ENCODE data around the gene SUMF1.

SUMF1 gene

DNA sequence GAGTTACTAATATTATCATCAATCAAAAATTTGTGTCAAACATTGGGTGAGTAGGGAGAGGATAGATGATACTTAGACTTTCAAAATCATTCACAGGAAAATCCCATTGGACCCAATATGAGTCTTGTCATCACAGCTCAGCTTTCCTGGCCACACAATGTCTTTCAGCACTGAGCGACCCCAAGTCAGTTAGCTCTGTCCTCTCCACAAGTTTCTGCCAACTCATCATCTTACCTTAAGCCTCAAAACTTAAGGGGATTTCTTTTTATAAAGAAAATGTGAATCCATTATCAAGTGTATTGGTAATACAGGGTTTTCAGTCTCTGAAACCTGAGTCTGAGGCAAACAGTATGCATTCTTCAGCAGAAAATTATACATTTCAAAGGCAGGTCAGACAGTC is 55.8 kb downstream of the SUMF1 start:
- no peak for DNase-seq

DNA sequence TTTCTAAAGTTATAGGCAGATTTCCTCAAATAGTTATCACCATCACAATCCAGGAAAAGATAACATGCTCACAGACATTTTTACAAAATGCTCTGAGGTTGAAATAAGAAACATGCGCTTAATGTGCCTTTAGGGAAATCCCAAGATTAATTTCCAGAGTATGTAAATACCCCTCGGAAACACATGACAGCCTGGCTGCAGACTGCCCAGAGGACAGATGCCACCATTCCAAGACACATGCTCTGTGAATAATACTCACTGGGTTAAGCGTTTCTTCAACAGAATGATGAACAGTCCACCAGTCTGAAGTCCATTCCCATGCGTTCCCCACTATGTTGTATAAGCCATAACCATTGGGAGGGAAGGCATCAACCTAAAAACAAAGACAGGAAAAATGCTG is 56.5 kb downstream of the SUMF1 start:
- no peak for DNase-seq

DNA sequence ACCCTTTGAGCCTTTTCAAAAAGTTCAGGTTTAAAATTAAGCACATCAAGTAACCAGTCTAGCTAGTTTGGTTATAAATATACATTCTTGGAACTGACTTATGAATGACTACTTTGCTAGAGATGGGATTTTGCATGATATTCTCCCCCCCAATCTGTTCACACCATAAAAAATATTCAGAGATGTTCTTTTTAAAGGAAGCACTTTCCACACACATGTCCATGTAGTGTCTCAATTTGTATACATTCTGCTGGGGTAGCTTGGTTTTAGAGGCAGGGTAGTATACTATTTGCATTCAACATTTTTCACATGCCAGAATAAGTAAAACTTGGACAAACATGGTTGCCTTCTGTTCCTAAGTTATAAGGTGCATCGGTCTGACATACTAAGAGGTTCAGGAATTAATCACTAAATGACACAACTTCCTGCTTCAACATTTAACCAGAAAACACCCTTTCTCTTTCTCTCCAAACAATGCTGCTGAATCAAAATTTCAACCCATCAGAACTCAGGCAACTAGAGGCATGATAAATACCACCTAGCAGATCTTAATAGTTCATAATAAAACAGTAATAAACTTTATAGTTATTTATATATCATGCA is 57.0 kb downstream of the SUMF1 start:
- no peak for DNase-seq

- no peak for DNase-seq
Measured at GRCh38 chr3:4409415-4409814, 57.7 kb downstream of the SUMF1 start.

DNA sequence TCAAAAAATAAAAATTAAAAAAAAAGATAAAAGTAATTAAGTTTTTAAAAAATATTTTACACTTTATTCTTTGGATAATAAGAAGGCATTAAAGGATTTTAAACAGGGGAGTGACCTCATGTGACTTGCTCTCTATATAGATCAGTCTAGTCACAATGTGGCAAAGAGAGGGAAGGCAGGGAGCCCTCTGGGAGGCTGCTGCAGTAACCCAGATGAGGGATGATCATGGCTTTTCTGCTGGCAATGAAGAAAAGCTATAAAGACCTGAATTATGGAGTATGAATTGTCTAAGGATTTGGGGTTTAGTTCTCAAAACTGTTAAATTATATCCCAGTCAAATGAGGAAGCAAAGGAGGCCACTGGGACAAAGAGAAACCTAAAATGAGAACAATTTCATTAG is 58.1 kb downstream of the SUMF1 start:
- DNase-seq = no peak

GRCh38 chr3:4407941-4408340 is 59.1 kb downstream of the SUMF1 start:
- no peak for DNase-seq

DNA sequence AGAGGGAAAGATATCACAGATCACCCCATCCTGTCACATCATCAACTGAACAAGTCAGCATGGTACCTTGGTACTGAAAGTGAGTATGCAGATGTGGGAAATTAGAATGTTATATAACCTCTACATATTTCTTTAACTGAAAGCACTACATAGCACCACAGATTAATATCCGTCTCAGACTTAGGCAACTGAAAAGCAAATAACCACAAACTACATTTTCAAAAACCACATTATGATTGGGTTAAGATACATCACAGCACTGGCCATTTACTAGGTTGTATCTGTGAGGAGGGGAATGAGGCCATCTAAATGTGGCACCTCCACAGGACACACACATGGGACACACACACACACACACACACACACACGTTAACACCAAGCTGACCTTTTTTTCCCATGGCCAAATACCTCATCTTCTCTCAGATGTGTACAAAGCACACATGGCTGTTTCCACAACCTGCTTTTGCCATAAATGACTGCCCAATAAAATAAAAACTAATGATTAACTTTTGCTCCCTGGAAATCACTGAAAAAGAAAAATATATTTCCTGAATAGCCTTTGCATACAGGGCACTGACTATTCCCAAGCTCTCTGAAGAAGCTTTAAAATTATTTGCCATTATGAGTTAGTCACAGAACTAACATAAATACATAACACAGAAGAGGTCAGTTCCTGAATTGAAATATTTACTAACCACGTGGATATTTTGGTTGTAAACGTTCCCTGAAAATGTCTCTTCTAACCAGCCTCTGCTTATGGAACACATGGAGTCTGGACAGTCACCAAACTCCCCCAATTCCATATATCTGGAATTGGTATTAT is 60.1 kb downstream of the SUMF1 start:
- no peak for DNase-seq

- DNase-seq = no peak
Measured at GRCh38 chr3:4404881-4405280, 62.2 kb downstream of the SUMF1 start.

DNA sequence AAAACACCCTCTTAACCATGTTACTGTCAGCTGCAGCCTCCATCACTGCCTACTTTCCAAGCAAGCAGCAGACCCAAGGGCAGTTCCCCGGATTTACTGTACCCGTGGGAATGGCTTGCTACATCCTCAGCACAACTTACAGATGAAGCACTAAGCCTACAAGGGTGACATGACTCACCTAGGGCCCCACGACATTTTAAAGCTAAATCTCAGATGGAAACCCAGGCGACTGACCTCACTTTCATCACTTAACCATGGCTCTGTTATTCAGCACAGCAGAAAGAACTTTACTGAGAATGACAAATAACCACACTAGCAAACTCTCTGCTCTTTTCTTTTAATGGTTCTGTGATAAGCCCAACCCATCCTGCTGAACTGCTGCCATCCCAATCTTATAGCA is 65.6 kb downstream of the SUMF1 start:
- no peak for DNase-seq

GRCh38 chr3:4399476-4399875 is 67.6 kb downstream of the SUMF1 start:
- no peak for DNase-seq

- no peak for DNase-seq
Measured at GRCh38 chr3:4398941-4399245, 68.2 kb downstream of the SUMF1 start.

- DNase-seq = no peak
Measured at GRCh38 chr3:4398120-4398940, 68.7 kb downstream of the SUMF1 start.

DNA sequence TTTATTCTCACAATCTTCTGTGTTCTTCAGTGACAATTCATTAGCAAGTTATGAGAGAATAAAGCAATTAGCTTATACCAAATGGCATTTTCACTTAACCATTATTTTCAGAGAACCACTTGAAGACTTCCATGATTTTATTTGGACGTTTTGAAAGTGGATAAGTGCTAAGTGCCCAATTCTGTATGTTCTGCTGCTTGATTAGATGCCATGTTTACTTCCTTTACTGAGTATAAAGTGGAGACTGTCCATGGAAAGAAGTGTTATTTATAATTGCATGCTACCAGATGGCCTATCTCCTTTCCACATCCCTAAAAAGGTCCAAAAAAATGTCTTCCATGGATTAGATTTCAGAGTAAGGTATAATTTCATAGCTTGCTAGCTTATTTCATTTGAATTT is 69.6 kb downstream of the SUMF1 start:
- no peak for DNase-seq

GRCh38 chr3:4396542-4396941 is 70.5 kb downstream of the SUMF1 start:
- no peak for DNase-seq

- no peak for DNase-seq
Measured at GRCh38 chr3:4396006-4396405, 71.1 kb downstream of the SUMF1 start.

GRCh38 chr3:4395448-4395847 is 71.6 kb downstream of the SUMF1 start:
- no peak for DNase-seq

GRCh38 chr3:4394567-4394966 is 72.5 kb downstream of the SUMF1 start:
- DNase-seq = no peak

DNA sequence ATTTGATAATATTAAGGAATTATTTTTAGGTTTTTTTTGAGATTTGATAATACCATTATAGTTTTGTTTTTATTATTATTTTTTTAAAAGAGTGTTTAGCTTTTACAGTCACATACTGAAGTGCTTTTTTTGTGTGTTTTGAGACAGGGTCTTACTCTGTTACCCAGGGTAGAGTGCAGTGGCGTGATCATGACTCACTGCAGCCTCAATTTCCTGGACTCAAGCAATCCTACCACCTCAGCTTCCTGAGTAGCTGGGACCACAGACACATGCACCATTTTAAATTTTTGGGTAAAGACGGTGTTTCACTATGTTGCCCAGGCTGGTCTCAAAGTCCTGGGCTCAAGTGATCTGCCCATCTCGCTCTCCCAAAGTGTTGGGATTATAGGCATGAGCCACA is 73.0 kb downstream of the SUMF1 start:
- no peak for DNase-seq

DNA sequence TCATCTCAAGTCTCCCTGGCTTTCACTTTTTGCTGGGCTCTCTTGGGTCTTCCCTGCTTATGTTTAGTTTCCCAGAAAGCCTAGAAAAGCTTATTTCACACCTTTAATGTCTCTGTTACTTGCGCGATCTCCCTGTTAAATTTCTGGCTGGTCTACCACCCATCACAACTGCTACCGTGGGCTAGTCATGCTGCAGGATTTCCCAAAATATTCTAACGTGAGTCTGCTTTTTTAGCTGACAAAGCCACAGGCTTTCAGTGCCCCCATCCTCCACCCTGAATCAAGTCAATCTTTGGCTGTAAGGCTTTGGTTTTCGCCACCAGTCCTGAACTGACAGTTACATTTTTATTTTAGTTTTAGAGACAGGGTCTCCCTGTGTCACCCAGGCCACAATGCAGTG is 74.1 kb downstream of the SUMF1 start:
- DNase-seq = no peak

- DNase-seq = no peak
Measured at GRCh38 chr3:4387210-4388204, 79.6 kb downstream of the SUMF1 start.

DNA sequence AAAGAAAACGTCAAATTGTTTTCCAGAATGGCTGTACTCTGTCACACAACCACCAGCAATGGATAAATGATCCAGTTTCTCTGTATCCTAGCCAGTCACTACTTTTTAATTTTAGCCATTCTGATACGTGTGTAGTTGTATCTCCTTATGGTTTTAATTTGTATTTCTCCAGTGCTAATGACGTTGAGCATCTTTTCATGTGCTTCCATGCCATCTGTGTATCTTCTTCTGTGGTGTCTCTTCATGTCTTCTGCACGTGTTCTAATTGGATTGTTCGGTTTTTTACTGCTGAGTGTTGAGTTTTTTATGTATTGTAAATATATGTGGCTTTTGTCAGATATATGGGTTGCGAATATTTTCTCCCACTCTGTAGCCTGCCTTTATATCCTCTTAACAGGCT is 81.9 kb downstream of the SUMF1 start:
- no peak for DNase-seq

DNA sequence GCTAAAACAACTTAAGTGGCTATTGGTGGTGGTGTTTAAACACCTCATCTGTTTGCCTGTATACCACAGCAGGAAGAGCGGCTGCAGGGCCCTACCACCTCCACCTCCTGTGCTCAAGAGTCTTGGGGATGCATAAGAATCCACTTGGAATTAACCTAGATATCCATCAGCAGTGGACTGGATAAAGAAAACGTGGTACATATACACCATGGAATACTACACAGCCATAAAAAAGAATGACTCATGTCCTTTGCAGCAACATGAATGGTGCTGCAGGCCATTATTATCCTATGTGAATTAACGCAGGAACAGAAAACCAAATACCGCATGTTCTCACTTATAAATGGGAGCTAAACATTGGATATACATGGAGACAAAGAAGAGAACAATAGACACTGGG is 87.1 kb downstream of the SUMF1 start:
- no peak for DNase-seq

- no peak for DNase-seq
Measured at GRCh38 chr3:4376499-4376898, 90.6 kb downstream of the SUMF1 start.

All from activated CD4-positive, CD25-positive, alpha-beta regulatory T cell treated with anti-CD3 and anti-CD28 coated beads, Interleukin-2, amount 50 U/mL, for 72 hours (primary cell).